Globus pallidus (tissue), 1 donor: Measurements from ENCODE around the gene YIPF2.

Source experiments
- DNase-seq: peaks from one replicate; pipeline ENCODE4 v3.0.0-alpha.2; 2015; ENCODE audit warnings: low spot score

The YIPF2 gene

DNA sequence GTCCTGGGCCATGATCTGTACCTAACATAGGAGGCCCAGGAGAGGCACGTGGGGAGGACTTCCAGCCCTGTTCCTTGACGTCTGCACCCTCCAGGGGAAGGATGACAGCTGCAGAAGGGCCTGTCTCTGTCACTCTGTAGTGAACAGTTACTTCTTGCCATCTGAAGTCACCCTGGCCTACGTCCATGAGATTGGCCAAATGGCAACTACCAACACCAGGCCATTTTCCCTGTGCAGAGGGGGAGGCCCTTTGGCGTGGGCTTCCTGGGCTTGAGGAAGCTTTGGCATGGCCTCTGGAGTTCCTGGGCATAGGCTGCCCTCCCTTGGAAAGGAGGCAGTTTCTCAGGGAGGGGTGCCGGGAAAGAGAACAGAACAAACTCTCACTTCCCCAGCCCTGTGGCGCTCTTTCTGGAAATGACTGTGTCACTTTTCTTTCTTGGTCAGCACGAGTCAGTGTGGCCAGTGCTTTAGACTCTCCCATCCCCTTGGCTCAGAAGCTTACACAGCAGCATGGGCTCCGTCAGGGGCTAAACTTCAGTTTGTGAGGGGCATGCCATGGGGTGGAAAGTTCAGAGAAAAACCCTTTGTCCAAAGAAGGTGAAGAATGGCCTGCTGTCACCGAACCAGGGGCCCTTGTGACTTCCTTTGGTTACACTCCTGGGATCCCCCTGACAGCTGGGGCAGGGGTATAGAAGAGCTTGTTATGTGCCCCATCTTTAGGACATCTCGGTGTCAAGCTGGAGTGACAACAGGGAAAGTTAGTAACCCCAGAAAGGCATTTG, 51.8 kb downstream of the YIPF2 start:
- peak; percentile 29 for DNase-seq

- no peak for DNase-seq
Observed at GRCh38 chr19:10874024-10874423, 54.4 kb downstream of the YIPF2 start.

DNA sequence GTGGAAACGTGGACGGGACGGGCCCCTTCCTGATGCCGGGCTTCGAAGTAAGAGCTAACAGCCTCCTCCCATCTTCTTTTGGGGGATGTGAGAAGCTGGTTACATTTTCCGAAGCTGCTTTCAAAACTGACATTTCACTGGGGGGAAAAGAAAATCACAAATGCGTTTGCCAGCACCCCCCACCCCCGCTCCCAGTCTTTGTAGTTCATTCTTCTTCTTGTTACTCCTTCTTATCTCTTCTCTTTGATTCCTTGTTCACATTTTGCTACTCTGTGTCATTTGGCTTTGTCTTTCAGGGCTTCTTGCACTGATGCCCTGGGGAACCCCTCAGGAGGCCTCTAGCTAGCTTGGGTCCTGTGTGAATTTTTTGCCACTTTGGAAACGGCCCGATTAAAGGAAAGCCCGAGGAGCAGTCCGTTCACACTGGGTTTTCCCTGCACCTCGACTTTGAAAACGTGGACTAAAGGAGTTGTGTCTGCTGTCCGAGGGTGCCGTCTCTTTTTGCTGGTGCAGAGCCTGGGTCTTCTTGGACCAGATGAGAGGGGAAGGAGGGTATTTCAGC, 55.8 kb downstream of the YIPF2 start:
- no peak for DNase-seq
